Inferior parietal cortex (tissue), 1 donor: Measurements from ENCODE around the gene GMPPB.

Experiments used
- DNase-seq: peaks from one replicate; pipeline ENCODE4 v3.0.0-alpha.2; 2016; ENCODE audit errors: extremely low spot score

Gene GMPPB

DNA sequence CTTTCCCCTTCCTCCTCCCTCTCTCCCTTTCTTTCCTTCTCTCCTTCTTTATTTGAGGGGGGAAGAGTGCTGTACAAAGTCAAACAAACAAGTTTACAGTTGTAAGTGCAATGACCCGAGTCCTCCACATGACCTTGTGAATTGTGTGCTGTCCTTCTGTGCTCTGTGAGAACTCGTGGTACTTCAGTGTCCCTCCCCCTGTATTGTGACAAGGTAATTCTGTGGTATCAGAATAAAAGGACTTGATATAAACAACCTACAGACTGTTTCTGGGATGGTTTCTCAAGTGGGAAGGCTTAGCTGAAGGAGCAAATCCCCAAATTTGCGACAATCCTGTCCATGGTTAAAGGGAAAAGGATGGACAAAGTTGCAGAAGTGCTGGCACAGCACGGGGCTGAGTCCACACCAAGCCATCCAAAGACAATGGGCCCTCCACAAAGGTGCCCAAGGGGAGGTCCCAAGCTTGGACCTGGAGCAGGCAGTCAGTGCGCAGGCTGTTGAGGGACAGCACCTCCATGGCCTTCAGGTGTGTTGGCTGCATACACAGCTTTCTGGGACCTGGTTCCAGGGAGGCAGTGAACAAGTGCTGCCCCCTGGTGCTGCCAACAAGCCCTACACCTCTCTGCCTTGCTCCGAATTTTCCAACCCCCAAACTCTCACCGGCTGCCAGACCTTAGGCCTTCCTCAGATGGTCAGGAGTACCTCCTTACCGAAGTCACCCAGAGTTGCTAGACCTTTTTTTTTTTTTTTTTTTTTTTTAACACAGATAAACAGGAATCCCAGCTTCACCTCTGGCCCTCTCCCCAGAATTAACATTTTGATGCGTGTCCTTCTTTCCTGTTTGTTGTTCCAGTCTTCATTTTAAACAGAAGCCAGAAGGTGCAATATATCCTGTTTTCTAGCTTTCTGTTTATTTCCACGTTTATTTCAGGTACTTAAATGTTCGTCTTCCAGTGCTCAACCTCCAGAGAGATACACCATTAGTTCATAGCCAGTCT is 52.2 kb downstream of the GMPPB start:
- DNase-seq = peak; percentile 68

GRCh38 chr3:49670940-49671290 is 52.8 kb downstream of the GMPPB start:
- DNase-seq = no peak
